Stimulated activated CD8-positive, alpha-beta memory T cell treated with anti-CD3 and anti-CD28 coated beads, Interleukin-15, amount 100 ng/mL, for 4 hours (primary cell): ENCODE data around the gene ZBED1.
"Not testable (repeated sequence)": the region's sequence is repeated elsewhere in the genome, so short reads cannot be mapped to it uniquely, and the experiment has no call there.

Source experiments
- DNase-seq, 2 donors: peaks; one replicate each; pipeline ENCODE4 v3.0.0-alpha.2; 2020; ENCODE audit warnings: low read depth in 2 of 2

The ZBED1 gene

DNA sequence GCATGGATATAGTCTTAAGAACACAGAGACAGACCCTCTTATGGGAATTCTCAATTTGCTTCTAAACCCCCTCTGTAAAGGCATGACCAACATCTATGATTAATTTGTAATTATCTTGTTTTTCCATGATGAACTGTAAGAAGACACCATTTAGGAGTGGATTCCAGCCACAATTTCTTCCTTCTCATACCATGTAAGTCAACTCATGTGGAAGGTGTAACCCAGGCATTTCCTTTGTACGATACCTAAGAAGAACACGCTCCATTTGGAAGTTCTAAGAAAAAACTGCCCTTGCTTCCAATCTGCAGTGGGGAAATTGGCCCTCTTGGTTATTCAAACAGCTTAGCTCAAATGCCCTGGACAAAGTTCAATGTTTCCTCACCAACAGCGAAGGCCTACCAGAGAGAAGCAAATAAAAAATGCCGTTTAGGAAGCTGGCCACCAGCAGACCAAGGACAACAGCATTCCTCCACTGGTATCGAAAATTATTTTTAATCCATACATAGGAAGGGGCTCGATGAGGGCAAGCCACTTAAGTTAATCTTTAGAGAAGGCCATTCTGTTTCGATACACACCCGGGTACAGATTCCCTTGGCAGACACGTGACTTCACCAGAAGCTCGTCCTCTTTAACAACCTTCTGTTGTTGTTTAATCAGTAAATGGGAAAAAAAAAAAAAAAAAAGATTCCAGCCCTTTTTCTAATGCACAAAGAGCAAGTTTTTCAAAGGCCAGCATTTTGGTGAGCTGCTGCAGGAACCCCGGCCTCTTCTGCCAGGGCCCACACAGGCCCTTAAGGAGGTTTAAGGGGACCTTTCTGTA, 2.6 kb downstream of the ZBED1 start:
- no peak for DNase-seq

DNA sequence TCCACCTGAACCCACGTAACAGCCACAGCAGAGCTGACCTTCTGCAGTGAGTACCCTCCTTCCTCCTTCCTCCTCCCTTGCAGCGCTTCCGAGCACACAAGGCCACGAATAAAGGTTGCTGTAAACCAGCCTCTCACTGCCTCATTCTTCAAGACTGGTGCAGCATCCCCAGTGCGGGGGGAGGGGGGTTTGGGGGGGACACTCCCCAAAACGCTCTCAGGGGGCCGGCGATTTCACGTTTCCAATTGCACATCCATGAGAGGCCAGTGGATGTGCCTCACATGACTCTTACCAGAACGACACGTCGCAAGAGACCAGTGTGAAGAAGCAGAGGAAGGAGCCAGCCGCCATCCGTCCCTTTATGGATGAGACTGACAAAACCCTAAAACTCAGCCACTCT, 5.2 kb downstream of the ZBED1 start:
- DNase-seq = no peak

DNA sequence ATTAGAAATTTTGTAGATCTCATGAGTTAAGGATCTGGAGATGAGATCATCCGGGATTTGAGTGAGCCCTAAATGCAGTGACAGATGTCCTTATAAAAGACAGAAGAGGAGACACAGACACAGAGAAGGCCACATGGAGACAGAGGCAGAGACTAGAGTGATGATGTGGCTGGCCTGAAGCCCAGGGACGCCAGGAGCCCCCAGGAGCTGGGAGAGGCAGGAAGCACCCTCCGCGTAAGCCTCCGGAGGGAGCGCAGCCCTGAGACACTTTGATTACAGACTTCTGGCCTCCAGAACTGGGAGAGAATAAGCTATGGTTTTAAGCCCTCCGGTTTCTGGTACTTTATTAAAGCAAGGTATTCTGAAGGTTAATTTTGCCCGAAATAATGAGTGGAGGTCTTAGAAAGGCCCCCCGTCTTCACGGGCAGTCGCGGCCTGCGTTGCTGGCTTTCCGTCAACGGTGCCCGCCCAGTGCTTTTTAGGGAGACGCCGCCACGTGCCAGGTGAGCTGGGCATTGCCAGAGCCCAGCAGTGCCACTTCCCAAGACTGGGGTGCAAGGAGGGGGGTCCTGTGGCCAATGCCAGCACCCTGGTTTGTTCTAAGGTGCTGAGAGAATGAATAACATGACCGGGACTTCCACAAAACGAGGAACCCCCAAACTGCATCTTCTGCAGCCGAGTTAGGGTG, 8.1 kb downstream of the ZBED1 start:
- DNase-seq = no peak

DNA sequence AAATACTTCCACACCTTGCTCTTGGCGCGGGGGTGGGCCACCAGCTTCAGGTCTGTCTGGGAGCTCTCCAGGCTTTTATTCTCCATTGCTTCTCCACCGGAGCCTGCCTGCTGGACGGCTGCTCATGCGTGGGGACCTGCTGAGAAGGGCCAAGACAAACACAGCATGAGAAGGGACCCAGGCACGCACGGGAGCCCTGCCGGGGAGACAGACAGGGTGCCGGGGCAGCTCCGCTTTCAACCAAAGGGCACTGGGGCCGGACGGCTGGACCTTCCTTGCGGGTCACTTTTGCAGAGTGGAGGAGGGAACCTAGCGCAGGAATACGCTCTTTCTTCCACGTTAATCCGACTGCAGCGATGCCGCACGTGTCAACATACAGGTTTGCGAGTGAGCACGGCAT, 10.1 kb downstream of the ZBED1 start:
- no peak for DNase-seq

DNA sequence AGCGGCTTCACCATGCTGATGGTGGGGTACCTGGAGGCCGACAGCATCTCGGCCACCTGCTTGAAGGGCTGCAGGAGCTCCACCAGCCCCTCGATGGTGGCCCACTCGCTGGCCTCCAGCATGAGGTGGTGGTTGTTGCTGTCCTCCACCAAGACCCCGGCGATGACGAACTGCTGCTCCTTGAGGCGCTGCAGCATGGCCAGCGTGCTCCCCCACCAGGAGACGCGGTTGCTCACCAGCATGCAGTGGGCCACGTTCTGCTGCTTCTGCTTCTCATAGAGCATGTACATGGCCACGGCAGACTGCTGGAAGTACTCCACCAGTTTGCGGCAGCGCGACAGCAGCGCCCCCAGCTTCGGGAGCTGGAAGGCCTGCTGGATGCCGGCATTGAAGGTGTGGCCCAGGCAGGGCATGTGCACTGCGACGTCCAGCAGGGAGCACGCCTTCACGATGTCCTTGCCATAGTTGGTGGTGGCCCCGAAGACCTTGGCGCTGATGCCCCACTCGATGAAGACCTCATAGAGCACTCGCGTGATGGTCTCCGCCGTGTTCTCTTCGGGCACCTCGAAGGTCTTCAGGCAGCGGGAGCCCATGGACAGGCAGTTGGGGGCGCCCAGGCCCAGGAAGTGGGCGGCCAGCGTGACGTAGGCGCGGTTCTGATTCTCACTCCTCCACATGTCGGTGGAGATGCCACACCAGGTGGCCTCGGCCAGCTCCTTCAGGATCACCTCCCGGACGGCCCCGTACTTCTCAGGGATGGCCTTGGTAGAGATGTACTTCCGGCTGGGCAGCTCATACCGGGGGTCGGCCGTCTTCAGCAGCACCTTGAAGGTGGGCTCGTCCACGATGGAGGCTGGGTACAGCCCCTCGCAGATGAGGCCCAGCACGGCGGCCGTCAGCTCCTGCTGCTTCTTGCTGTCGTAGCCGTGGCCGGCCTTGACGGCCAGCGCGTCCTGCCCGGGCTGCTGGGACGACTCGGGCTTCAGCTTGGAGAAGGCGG, 11.0 kb downstream of the ZBED1 start:
- no peak for DNase-seq

DNA sequence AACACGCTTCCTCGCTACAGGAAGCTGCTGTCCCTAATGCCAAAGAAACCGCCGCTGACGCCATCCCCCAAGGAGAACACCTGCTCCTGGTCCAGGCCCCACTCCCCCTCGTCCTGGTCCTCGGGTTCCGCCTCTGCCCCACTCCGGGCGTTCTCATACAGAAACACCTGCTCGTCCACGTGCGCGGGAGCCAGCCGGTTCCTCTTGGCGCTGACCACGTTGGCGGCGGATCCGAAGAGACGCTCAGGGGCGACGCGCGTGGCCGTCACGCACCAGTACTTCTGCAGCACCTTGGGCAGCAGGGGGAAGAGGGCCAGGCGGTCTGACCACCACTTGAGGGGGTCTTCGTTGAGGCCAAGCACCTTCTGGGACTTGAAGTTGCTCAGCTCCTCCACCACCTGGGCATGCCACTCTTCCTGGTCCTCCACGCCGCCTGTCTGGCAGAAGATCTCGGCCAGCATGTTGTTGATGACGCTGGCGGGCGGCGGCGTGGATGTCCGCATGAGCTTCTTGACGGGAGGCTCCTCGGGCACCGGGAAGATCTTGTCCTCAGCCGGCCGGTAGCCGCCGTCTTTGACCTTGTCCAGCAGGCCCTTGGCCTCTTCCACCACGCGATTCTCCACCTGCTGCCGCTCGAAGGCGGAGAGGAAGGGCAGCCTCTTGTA, 12.0 kb downstream of the ZBED1 start:
- no peak for DNase-seq

DNA sequence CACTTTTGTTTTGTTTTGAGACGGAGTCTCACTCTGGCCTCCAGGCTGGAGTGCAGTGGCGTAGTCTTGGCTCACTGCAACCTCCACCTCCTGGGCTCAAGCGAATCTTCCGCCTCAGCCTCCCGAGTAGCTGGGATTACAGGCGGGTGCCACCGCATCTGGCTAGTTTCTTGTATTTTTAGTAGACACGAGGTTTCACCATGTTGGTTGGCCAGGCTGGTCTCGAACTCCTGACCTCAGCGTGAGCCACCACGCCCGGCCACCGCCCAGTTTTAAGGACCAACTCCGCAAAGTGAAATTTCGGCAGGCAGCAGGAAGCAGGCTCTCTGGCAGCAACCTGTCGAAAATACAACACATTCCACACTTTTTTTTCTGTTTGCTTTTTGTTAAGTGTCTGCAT, 13.4 kb downstream of the ZBED1 start:
- DNase-seq = no peak

DNA sequence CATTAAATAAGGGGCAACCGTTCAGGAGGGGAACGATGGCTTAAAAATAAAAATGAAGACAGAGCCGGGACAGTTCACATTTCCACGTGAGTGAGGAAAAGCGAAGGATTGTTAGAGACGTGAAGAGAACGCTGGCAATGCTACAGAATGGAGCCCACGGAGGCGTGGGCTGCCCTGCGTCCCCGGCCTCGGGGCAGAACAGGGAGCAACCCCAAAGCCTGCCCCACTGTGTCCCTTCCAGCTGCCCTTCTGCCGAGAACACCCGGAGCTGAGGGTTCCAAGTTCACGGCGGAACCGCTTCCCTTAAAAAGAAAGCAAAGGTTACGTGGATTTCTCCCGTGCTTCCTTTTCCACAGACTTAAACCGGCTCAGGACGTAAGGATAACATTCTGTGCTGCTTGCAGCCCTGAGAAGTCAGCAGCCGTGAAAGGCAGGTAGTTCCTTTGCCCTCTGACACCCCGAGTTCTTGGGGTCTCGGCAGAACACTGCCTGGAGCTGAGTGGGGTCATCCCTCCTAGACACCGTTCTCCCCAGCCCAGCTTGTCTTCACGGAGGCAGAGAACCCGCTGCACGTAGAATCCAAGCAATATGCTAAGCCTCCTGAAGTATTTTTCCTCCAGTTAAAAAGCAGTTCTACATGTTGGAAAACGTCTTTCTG, 14.2 kb downstream of the ZBED1 start:
- no peak for DNase-seq

DNA sequence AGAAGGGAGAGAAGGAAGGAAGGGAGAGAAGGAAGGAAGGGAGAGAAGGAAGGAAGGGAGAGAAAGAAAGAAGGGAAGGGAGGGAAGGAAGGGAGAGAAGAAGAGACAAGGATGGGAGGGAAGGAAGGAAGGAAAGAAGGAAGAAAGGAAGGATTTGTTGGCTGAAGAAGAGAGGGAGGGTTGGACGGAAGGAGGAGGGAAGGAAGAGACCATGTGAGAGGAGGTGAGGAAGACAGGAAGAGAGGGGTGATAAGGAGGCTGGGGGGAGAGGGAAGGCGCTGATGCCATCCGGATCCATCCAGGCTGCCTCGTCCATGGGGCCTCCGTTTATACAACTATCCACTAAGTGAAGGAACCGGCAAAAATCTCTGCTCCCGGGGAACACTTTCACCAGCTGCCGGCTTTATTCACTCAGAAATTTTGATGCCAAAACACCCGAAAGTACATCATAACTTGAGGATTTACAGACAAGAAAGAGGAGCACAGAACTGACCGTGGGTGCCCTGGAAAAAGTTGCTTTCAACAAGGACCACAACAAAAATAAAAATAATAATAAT, 14.9 kb downstream of the ZBED1 start:
- DNase-seq = no peak

DNA sequence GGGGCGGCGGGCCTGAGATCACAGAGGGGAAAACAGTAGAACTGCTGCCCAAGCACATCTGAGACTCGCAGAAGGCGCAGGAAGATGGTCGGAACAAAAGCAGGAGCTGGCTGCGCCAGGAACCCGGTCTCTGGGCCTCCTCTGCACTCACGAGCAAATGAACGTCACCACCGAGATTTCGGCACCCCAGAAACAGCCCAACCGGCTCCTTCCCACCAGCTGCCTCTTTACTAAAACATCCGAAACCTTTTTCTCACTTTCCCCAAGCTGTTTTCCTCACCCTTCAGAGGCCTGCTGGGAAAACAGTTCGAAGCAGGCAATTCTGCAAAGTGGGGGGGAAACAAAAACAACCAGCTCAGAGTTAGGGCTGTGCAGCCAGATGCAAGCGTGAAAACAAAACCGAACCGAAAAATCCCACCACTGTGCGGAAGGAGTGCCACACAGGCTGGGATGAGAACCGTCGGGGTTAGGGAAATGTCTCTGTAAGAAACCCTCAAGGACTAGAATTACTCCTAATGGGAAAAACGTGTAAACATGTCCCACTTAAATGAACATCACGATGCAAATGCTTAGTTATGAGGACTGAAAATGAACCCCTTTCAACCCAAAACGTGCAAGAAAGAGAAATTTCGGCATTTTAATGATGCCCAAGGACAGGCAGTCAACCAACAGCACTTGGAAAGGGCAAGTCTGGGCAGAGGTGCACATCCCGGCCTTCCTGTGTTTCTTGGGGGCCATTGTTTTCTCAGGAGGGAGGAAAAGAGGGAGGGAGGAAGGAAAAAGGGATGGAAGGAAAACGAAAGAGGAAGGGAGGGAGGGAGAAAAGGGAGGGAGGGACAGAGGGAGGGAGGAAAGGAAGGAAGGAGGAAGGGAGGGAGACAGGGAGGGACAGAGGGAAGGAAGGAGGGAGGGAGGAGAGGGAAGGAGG, 15.8 kb downstream of the ZBED1 start:
- DNase-seq = no peak

DNA sequence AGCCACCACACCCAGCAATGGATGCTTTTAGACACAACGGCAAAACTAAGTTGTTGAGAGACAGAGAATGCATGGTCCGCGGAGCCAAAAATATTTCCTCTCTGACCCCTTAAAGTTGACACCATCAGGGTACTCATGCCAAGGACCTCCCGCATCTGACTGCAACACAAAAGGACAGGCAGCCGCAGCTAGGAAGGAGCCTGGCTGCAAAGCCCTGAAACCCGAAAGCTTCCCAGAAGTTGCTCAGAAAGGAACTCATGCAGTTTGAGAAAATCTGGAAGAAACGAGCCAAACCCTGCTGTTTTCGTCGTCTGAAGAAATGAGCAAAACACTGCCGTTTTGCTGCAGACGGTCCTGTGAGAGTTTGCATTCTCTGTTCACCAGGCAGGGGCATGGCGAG, 16.5 kb downstream of the ZBED1 start:
- DNase-seq = no peak

DNA sequence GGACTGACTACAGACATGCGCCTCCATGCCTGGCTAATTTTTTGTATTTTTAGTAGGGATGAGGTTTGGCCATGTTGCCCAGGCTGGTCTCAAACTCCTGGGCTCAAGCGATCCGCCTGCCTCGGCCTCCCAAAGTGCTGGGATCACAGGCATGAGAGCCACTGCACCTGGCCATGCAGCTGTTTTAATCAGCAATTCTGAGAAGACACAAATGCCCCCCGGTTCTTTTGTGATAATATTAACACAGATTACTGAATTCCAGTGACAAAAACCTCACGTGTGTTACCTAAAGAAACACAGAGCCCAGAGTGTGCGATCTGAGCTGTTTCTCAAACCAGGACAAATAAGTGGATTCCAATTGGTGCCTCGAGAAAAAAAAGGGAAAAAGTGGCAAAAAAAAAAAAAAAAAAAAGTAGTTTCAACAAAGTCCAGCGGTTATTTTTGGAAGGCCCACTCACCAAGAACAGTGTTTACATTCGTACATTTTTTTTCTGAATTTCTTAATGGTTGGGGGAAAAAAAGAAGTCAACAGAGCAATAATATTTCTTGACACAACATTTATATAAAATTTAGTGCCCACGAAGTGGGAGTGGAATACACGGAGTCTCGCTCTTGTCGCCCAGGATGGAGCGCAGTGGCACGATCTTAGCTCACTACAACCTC, 17.2 kb downstream of the ZBED1 start:
- no peak for DNase-seq

DNA sequence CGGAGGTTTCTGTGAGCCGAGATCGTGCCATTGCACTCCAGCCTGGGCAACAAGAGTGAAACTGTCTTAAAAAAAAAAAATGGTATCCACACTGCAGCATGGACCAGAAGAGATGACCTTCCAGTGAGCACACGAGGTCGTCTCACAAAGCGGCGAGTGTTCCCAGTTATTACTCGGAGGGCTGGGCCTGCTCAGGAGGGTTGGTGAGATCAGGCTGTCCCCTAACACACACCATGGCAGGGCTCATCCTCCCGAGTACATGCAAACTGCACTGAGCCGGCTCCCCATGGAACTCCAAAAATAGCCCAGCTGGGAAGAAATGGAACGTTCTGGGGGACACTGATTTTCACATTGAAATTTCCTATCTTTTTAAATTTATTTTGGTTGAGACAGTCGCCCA, 19.2 kb downstream of the ZBED1 start:
- not testable (repeated sequence) for DNase-seq

DNA sequence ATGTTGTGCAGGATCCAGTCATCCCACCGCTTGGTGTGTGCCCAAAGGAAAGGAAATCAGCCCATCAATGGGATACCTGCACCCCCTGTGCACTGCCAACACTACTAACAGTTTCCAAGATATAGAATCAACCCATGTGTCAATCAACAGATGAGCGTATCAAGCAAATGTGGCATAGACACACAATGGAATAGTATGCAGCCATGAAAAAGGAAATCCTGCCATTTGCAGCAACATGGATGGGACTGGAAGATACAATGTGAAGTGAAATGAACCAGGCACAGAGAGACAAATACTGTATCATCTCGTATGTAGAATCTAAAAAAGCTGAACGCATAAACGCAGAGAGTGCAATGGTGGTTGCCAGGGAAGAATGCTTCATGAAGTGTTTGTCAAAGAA, 20.8 kb downstream of the ZBED1 start:
- not testable (repeated sequence) for DNase-seq

DNA sequence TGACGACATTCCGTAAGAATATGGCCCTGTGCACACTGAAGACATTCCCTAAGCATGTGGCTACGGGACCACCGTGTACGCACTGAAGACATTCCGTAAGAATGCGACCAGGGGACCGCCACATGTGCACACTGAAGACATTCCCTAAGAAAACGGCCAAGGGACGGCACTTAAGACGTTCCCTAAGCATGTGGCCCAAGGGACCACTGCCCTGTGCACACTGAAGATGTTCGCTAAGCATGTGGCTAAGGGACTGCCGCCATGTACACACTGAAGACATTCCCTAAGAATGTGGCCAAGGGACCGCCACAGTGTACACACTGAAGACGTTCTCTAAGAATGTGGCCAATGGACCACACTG, 21.4 kb downstream of the ZBED1 start:
- DNase-seq = no peak

DNA sequence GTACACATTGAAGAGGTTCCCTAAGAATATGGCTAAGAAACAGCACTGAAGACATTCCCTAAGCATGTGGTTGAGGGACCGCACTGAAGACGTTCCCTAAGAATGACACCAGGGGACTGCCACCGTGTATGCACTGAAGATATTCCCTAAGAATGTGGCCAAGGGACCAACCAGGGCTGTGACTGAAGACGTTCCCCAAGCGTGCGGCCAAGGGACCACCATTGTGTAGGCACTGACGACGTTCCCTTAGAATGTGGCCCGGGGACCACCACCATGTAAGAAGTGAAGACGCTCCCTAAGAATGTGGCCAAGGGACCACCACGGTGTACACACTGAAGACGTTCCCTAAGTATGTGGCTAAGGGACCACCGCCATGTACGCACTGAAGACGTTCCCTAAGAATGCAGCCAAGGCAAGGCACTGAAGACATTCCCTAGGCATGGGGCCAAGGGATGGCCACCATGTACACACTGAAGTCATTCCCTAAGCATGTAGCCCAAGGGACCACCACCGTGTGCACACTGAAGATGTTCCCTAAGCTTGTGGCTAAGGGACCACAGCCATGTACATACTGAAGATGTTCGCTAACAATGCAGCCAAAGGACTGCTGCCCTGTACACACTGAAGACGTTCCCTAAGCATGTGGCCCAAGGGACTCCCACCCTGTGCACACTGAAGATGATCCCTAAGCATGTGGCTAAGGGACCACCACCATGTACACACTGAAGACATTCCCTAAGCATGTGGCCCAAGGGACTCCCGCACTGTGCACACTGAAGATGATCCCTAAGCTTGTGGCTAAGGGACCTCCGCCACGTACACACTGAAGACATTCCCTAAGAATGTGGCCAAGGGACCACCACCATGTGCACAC, 22.0 kb downstream of the ZBED1 start:
- no peak for DNase-seq

DNA sequence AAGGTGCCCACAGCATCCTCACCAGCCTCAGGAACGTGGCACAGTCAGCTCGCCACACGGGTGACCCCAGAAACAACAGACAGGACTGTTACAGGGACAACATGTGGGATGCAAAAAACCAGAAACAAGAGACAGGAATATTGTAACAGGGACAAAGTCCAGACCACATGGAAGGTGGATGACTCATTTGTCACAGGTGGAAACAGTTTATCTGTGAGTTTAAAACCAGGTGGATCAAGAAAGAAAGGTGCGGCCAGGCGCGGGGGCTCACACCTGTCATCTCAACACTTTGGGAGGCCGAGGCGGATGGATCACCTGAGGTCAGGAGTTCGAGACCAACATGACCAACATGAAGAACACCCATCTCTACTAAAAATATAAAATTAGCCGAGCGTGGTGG, 23.5 kb downstream of the ZBED1 start:
- DNase-seq = not testable (repeated sequence)
